T-cell (primary cell): ENCODE measurements around the gene PRKCD. TPM values are rescaled to one million over a fixed set of nuclear protein-coding genes. Genes with fewer than 3 reads are reported as not detected.

Source experiments
- ATAC-seq, 4 experiments: fragments of 200-7000 bp in 3 of 4; fragments of 150-1000 bp in 1 of 4; cut with Tn5 transposase; replicated peaks in 1 of 4; 1 replicate in 3 of 4; 2 replicates in 1 of 4; pipeline ENCODE4 v1.10.0; 2021; ENCODE audit warnings: moderate library complexity in 3 of 4, mild to moderate bottlenecking in 2 of 4, moderate number of reproducible peaks in 1 of 4
- CTCF ChIA-PET, 2 donors: fragments of 300-600 bp; sonication (Branson Sonifier 250); formaldehyde crosslinking; loops; one replicate each; lab custom pipeline; 2022; ENCODE audit warnings: antibody characterized with exemption in 2 of 2; lab: Charles Lee
- POLR2A ChIA-PET, 2 donors: fragments of 300-600 bp; sonication (Branson Sonifier 250); formaldehyde crosslinking; loops; one replicate each; lab custom pipeline; 2022; ENCODE audit warnings: antibody characterized with exemption in 2 of 2; lab: Charles Lee
- DNase-seq, 35 experiments: peaks; one replicate each; pipeline versions ENCODE4 v3.0.0 to v3.0.0-alpha.2; 2013 to 2023
- H3K27ac ChIP-seq: one replicate; pipeline ENCODE4 v1.5.1; 2013; ENCODE audit warnings: low read length
- H3K27me3 ChIP-seq, 2 experiments: replicated peaks in 1 of 2; 1 replicate in 1 of 2; 2 replicates in 1 of 2; pipeline versions ENCODE4 v1.6.1 to v1.7.0; 2013; ENCODE audit warnings: low read length in 1 of 2, mixed read lengths in 1 of 2; ENCODE audit not compliant: control insufficient read depth in 2 of 2, insufficient read depth in 2 of 2; ENCODE audit errors: extremely low read depth in 1 of 2
- H3K36me3 ChIP-seq, 2 donors: 1 replicate in 1 of 2; 2 replicates in 1 of 2; pipeline versions ENCODE4 v1.6.1 to v1.7.0; 2013; ENCODE audit warnings: low read length in 1 of 2; ENCODE audit not compliant: control insufficient read depth in 2 of 2, insufficient read depth in 1 of 2; ENCODE audit errors: extremely low read depth in 1 of 2
- H3K4me1 ChIP-seq, 2 experiments: 1 replicate in 1 of 2; 2 replicates in 1 of 2; pipeline versions ENCODE4 v1.6.1 to v1.7.0; 2013; ENCODE audit warnings: low read length in 2 of 2, mixed read lengths in 1 of 2; ENCODE audit not compliant: insufficient read depth in 2 of 2, control insufficient read depth in 1 of 2; ENCODE audit errors: extremely low read depth in 1 of 2
- H3K4me3 ChIP-seq, 2 donors: 1 replicate in 1 of 2; 2 replicates in 1 of 2; pipeline versions ENCODE4 v1.5.1 to v1.7.0; 2013; ENCODE audit warnings: mild to moderate bottlenecking in 2 of 2, low read length in 1 of 2, moderate library complexity in 1 of 2; ENCODE audit not compliant: control insufficient read depth in 1 of 2; ENCODE audit errors: extremely low read depth in 1 of 2
- H3K9me3 ChIP-seq: 2 replicates; pipeline ENCODE4 v1.7.0; 2013
- H3K27ac Mint-ChIP-seq, 2 donors: one replicate each; pipeline ENCODE4 v1.8.0; 2020 to 2021; ENCODE audit warnings: mild to moderate bottlenecking in 2 of 2, mixed read lengths in 2 of 2
- H3K27me3 Mint-ChIP-seq, 2 donors: one replicate each; pipeline ENCODE4 v1.8.0; 2021 to 2022; ENCODE audit warnings: mixed read lengths in 2 of 2
- H3K36me3 Mint-ChIP-seq: one replicate; pipeline ENCODE4 v1.8.0; 2021; ENCODE audit warnings: mixed read lengths
- H3K4me1 Mint-ChIP-seq, 3 donors: one replicate each; pipeline ENCODE4 v1.8.0; 2020 to 2022; ENCODE audit warnings: mixed read lengths in 3 of 3, mild to moderate bottlenecking in 1 of 3
- H3K4me3 Mint-ChIP-seq, 3 donors: one replicate each; pipeline ENCODE4 v1.8.0; 2020 to 2022; ENCODE audit warnings: mild to moderate bottlenecking in 3 of 3, mixed read lengths in 3 of 3, moderate library complexity in 3 of 3
- H3K9me3 Mint-ChIP-seq, 3 donors: one replicate each; pipeline ENCODE4 v1.8.0; 2020 to 2022; ENCODE audit warnings: mixed read lengths in 3 of 3
- WGBS: methylation state at CpG from one replicate; pipeline ENCODE4 v1.1.5; 2013; ENCODE audit warnings: missing lambda C conversion rate; ENCODE audit not compliant: insufficient coverage; 5-methylcytosine and 5-hydroxymethylcytosine counted together
- total RNA-seq, 35 experiments: library from RNA in 6 of 35; stranded (reverse) in 6 of 35; fragments of 120-200 nt in 1 of 35; gene quantifications; one replicate each; pipeline versions ENCODE4 v1.2.1 to v1.2.4 and lab custom pipeline; 2013 to 2026

Gene PRKCD
- total RNA-seq, 5 donors from 2014 or later (not counting 1 experiment from before 2014, with no cell fraction given): 15.3 to 23.3 (median 19.2) TPM

DNA sequence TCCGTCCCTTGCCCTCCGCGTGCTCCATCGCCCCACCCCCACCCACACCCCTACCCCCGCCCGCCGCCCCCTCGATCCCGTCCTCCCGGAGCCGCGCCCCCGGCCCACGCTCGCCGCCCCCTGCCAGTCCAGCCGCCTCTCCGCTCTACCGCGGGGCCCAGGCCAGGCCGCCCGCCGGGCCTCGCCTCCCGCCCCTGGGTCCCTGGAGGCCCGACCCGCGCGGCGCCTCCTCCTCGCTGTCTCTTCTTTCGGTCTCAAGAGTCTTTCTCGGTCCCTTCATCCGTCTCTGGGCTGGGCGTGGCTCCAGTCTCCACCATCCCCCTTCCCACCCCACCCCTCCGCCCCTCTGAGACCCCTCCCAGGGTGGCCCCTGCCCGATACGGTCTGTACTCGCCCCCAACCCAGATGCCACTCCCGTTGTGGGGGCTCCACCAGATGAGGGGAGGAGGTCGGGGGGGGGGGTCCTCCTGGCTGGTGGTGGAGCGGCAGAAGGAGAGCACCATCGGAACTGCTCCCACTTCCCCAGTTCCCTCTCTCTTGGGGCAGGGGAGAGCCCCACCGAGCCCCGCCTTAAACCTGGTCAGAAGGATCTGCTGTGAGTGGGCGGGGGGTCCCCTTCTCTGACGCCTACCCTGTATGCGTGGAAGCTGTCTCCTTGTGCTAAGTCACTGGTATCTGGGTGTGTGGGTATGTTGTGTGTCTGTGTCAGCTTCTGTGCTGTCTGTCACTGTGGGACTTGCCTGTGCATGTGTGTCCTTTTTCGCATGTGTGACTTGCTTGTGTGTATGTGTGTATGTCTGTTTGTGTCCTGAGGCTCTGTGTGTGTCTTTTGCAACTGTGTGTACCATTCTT is 1.0 kb downstream of the PRKCD start:
- Histone ChIP-seq H3K4me3 (peak overlapping the region; percentile 70 to 96), H3K27ac (peak overlapping the region; percentile 46), H3K36me3 (peaks cover 0 to 5% of the 10 kb centered on the region in 2 donors), H3K27me3 (peaks cover 0 to 15% of the 10 kb centered on the region in 2 experiments), H3K9me3 (no peaks in the 10 kb centered on the region), H3K4me1 (peaks cover 11 to 42% of the 10 kb centered on the region in 2 experiments)
- Mint-ChIP-seq H3K36me3 (no peaks in the 10 kb centered on the region), H3K4me1 (peaks cover 22 to 33% (median 30%) of the 10 kb centered on the region in 3 donors), H3K27ac (peak overlapping the region; percentile 84 to 91), H3K4me3 (peak overlapping the region; percentile 81 to 87 (median 82)), H3K27me3 (peaks cover 6 to 9% of the 10 kb centered on the region in 2 donors), H3K9me3 (no peaks in the 10 kb centered on the region)
- DNase-seq: peak; percentile 5 to 60 (median 28)
- POLR2A ChIA-PET: interaction anchor here in 1 of 2 donors (0.6 kb wide), 1 partner anchor 99 kb away, joined by 3 read pairs; no protein-coding TSS in a partner anchor
- CTCF ChIA-PET: no interaction called here
- peak in 1 of 4 experiments; percentile 22 for ATAC-seq
- WGBS: 14% methylated on average over 22 of the region's 49 CpGs

GRCh38 chr3:53162672-53163443 is 1.8 kb downstream of the PRKCD start:
- Histone ChIP-seq H3K36me3 (peaks cover 0 to 5% of the 10 kb centered on the region in 2 donors), H3K4me3 (peak overlapping the region in 1 of 2 donors; percentile 96), H3K4me1 (peaks cover 11 to 48% of the 10 kb centered on the region in 2 experiments), H3K27me3 (peaks cover 0 to 8% of the 10 kb centered on the region in 2 experiments), H3K9me3 (no peaks in the 10 kb centered on the region), H3K27ac (peak overlapping the region; percentile 25)
- WGBS: 29% methylated on average over 12 of the region's 12 CpGs
- H3K36me3 Mint-ChIP-seq: no peaks in the 10 kb centered on the region
- H3K4me1 Mint-ChIP-seq: peaks cover 29 to 38% (median 35%) of the 10 kb centered on the region in 3 donors
- no peaks in the 10 kb centered on the region for H3K9me3 Mint-ChIP-seq
- peak overlapping the region; percentile 81 to 87 (median 82) for H3K4me3 Mint-ChIP-seq
- CTCF ChIA-PET: no interaction called here
- peak; percentile 8 to 46 (median 30) for ATAC-seq
- H3K27me3 Mint-ChIP-seq: peaks cover 0 to 2% of the 10 kb centered on the region in 2 donors
- peak; percentile 3 to 75 (median 55) for DNase-seq
- POLR2A ChIA-PET: interaction anchor here in 1 of 2 donors (0.6 kb wide), 1 partner anchor 100 kb away, joined by 3 read pairs; no protein-coding TSS in a partner anchor
- H3K27ac Mint-ChIP-seq: peak overlapping the region; percentile 84 to 91

DNA sequence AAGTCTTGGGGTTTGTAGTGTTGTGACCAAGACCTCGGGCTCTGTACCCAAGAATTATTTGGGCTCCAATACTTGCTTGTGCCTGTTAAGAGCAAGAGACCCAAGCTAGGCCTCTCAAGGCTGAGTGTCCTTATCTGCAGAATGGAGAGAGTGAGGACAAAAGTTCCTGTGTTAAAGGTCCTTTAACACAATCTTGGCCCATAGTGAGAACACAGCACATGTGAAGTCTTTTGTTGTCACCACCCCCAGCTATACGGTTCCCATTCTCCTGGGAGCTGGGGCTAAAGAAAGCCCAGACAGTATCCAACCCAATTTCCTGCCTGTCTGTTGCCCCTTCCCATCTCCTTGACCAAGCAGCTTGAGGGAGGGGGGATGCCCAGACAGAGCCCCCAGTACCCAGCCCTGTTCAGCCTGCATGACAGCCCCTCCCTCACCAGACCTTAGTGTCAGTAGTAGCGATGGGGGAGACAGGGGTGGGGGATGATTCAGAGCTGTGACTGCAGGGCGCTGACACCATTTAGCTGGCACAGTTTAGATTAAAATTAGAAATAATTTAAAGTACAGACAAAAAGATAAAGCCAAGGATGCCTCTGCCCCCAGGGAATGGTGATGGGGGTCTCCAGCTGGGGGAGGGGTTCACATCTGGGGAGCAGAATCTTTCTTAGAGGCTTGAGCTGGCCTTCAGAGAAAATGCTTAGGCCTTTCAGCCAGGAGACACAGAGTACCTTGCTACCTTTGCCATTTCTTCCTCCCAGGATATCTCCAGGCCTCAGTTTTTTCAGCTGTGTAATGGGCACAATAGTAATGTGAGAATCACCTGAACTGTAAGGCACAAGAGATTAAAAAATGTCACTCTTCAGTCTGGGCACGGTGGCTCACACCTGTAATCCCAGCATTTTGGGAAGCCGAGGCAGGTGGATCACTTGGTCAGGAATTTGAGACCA is 2.7 kb downstream of the PRKCD start:
- no peaks in the 10 kb centered on the region for H3K27me3 Mint-ChIP-seq
- WGBS: 70% methylated on average over 4 of the region's 6 CpGs
- Histone ChIP-seq H3K27ac (peak overlapping the region; percentile 25), H3K9me3 (no peaks in the 10 kb centered on the region), H3K4me1 (peaks cover 11 to 52% of the 10 kb centered on the region in 2 experiments), H3K36me3 (peaks cover 0 to 5% of the 10 kb centered on the region in 2 donors), H3K27me3 (peaks cover 0 to 4% of the 10 kb centered on the region in 2 experiments), H3K4me3 (no peak overlapping the region)
- POLR2A ChIA-PET: no interaction called here
- DNase-seq: no peak
- no peaks in the 10 kb centered on the region for H3K9me3 Mint-ChIP-seq
- peak overlapping the region; percentile 84 to 91 for H3K27ac Mint-ChIP-seq
- H3K36me3 Mint-ChIP-seq: no peaks in the 10 kb centered on the region
- H3K4me3 Mint-ChIP-seq: peak overlapping the region; percentile 81 to 87 (median 82)
- no peak for ATAC-seq
- CTCF ChIA-PET: no interaction called here
- peaks cover 37 to 44% (median 44%) of the 10 kb centered on the region in 3 donors for H3K4me1 Mint-ChIP-seq

DNA sequence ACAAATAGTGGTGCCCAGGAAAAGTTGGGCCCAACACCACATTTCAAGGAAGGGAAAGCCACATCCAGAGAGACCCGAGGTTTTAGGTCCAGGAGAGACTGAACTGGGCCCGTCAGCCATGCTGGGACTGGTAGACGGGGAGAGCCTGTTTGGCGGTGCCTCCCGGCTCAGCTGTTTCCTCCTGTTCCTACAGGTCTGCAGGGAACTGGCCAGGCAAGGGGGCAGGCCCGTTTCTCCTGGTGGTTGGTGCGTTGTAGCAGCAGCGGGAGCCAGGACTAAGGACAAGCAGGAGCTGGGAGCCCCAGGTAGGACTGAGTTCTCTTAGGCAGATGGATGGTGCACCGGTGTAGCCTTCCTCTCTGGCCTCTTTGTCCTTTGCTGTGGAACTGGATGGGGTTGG is 3.9 kb downstream of the PRKCD start:
- no peak for DNase-seq
- no peak for ATAC-seq
- no peaks in the 10 kb centered on the region for H3K9me3 ChIP-seq
- Mint-ChIP-seq H3K4me1 (peaks cover 42 to 56% (median 53%) of the 10 kb centered on the region in 3 donors), H3K9me3 (no peaks in the 10 kb centered on the region), H3K27me3 (no peaks in the 10 kb centered on the region), H3K4me3 (no peak overlapping the region), H3K27ac (peak overlapping the region in 1 of 2 donors; percentile 34), H3K36me3 (no peaks in the 10 kb centered on the region)
- H3K4me1 ChIP-seq: peaks cover 11 to 59% of the 10 kb centered on the region in 2 experiments
- CTCF ChIA-PET: interaction anchor here in 1 of 2 donors (0.7 to 0.9 kb wide), 2 partner anchors 28 to 60 kb away, joined by 3 read pairs; no protein-coding TSS in a partner anchor
- peaks cover 0 to 5% of the 10 kb centered on the region in 2 donors for H3K36me3 ChIP-seq
- WGBS: 88% methylated on average over 8 of the region's 9 CpGs
- peaks cover 0 to under 1% of the 10 kb centered on the region in 2 experiments for H3K27me3 ChIP-seq
- no peak overlapping the region for H3K27ac ChIP-seq
- POLR2A ChIA-PET: no interaction called here
- no peak overlapping the region for H3K4me3 ChIP-seq

GRCh38 chr3:53166206-53166605 is 5.2 kb downstream of the PRKCD start:
- 92% methylated on average over 2 of the region's 4 CpGs for WGBS
- H3K4me3 ChIP-seq: no peak overlapping the region
- no peaks in the 10 kb centered on the region for H3K27me3 Mint-ChIP-seq
- H3K4me1 ChIP-seq: peaks cover 8 to 59% of the 10 kb centered on the region in 2 experiments
- H3K9me3 ChIP-seq: no peaks in the 10 kb centered on the region
- no peak overlapping the region for H3K27ac Mint-ChIP-seq
- no peak overlapping the region for H3K4me3 Mint-ChIP-seq
- no peaks in the 10 kb centered on the region for H3K36me3 Mint-ChIP-seq
- H3K4me1 Mint-ChIP-seq: peaks cover 42 to 61% (median 58%) of the 10 kb centered on the region in 3 donors
- H3K27me3 ChIP-seq: no peaks in the 10 kb centered on the region
- H3K9me3 Mint-ChIP-seq: no peaks in the 10 kb centered on the region
- CTCF ChIA-PET: interaction anchor here in 1 of 2 donors (0.5 kb wide), 1 partner anchor 998 kb away, joined by 5 read pairs; no protein-coding TSS in a partner anchor
- no peak for ATAC-seq
- H3K36me3 ChIP-seq: peaks cover 0 to 5% of the 10 kb centered on the region in 2 donors
- H3K27ac ChIP-seq: no peak overlapping the region
- no peak for DNase-seq
- POLR2A ChIA-PET: no interaction called here
